Endometrial microvascular endothelial cells (primary cell): Measurements from ENCODE around the gene TMEM132E. TPM values are rescaled to one million over a fixed set of nuclear protein-coding genes. Genes with fewer than 3 reads are reported as not detected.

Experiments
- in situ Hi-C: cut with HindIII; loops from 2 replicates; pipeline ENCODE4 v1.10.0; 2017; ENCODE audit warnings: low sequenced_read_pairs, low pct_unique_long_range_greater_than_20kb; ENCODE audit errors: inconsistent ontology term
- total RNA-seq: library from RNA; depleted of rRNA; stranded (reverse); fragments of >200 nt; gene quantifications from one replicate; pipeline ENCODE4 v1.2.3, GENCODE V29; 2015; ENCODE audit errors: inconsistent ontology term

Gene TMEM132E
- total RNA-seq, 1 donor from 2014 or later: not detected

DNA sequence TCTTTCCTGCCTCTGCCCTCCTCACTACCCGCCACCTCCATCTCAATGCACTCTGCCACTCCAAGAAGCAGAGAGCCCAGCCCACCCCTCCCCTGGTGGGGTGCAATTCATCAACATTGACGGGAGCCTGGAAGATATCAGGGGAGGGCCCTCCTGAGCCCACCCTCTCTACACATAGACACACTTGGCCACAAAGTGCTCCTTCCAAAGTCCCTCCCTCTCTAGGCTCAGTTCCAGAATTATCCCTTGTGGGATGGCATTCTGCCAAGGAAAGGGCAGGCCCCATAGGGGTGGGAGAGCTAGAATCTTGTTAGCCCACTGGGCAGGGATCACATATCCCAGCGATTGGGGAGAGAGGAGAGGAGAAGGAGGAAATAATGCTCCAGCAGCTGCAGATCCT lies 66.2 kb downstream of the TMEM132E start:
- in situ Hi-C loops: loop anchor here (25.0 kb wide), 1 partner anchor 108 kb away; no protein-coding TSS in a partner anchor

DNA sequence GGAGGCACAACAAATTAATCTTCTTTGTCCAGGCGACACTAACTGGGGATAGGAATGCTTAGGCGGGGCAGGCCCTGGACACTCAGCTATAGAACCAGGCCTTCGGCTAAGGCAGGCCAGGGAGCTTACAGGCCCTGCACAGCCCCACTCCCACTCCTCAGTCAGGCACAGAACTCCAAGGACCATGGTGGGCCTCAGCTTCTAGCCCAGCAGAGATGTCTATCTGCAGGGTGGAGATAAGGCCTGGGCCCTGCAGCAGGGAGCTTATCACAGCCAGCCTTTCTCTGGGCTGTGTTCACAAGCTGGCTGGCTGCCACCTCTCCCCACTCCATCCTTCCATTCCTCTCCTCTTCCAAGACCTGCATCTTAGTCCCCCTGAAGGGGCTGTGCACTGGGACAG lies 68.1 kb downstream of the TMEM132E start:
- in situ Hi-C loops: loop anchor here (25.0 kb wide), 1 partner anchor 110 kb away; no protein-coding TSS in a partner anchor

DNA sequence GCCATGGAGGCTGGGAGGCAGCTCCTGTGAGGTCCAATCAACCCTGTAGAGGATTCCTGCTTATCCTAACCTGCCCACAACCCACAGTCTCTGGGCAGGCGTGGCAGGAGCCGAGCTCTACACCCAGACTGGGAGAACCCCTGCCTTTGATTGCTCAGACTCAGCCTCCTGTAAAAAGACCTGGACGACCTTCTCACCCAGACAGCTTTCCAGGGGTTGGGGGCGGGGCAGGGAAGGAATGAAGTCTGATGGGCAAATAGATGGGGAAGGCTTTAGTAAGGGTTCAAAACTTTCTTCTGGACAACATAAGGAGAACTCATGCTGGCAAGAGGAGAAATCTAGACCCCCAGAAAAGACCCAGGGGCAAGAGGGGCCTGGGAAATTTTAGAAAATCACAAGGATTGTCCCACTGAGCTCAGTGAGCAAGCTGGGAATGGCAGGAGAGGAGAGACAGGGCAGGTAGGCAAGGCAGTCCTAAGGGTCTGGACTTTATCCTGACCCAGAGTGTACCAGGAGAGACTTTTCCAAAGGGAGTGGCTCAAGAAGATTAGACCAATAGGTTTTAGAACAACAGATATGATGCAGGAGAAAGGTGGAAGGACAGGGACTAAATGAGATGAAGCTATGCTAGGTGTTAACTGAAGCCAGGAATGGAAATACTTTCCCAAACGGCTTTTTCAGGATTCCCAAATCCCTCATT lies 70.8 kb downstream of the TMEM132E start:
- in situ Hi-C loops: no loop called here

DNA sequence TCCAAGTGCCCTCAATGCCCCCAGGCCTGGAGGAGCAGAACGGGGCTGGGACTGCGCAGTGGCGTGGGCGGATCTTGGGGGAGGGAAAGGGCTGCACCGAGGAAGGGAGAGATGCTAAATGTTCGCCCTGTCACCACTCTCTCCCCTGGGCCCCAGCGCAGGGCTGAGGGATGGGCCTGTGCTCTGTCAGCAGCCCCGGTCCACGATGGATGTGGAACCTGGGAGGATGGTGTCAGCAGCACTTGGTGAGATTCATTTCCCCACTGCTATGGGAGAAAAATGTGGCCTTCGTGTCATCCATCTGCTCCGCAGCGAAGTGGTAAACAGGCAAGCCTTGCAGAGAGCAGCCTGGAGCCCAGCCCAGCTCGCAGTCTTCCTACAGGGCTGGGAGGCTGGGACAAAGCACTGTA lies 72.0 kb downstream of the TMEM132E start:
- in situ Hi-C loops: no loop called here

DNA sequence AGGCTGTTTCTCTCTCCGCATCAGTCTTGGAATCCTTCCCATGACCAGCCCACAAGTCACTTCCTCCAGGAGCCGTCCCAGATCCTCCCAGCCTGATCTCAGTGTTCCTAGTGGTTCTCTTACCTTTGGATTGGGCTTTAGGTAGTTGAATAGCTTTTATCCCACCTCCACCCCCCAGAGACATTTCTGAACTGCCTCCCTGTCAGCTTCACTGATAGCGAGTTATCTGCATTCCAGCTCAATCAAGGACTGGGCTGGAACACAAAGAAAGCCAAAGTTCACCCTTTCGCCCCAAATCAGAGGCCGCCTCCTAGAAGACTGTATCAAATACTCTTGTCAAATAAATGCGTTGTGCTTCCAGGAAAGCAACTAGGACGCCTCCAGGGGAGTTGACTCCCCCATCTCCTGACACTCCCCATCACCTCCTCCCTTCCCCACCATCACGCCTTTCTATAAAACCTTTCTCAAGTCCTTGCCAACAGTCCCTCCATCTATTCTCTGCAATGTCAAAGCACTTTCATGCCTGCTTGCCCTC lies 72.7 kb downstream of the TMEM132E start:
- in situ Hi-C loops: no loop called here

DNA sequence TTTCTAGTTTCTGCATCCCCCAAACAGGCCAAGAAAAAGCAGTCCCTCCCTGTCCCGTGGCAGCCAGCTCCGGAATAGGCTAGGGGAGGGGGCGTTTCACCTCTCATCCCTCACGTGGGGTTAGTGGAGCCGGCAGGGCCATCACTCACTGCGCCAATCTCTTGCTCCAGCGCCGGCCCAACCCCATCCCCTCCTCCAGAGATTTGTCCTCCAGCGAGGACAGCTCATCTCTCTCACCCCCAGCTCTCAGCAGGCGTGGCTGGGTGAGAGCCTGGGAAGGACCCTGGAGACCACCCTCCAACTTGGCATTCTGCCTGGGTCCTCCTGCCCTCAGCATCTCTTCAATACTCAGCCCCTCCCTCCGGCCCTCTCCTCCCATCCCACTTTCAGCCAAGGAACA lies 74.1 kb downstream of the TMEM132E start:
- in situ Hi-C loops: no loop called here

DNA sequence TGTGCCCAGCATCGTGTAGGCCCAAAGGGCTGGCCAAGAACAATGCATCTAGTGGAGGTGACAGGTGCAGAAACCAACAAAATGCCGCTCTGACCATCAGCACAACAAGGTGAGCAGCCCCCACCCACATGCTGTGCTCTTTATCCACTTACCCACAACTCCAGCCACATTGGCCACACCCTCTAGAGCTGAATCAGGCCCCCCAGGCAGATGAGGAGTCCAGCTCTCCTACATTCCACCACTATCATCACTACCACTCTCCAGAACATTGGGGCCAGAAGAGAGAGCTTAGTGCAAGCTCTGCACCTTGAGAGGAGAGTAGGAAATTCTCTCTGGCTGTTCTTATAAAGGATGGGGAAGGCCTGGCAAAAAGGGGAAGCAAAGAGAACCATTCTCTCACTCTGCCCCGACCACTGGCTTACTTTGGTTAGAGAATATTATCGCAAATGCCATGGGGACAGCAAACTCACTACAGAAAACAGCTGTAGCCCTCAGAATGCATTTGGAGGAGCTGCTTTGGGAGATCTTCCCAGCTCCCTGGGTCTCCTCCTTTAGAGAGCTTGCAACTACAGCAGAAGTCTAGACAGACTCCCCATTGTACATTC lies 75.0 kb downstream of the TMEM132E start:
- in situ Hi-C loops: no loop called here

DNA sequence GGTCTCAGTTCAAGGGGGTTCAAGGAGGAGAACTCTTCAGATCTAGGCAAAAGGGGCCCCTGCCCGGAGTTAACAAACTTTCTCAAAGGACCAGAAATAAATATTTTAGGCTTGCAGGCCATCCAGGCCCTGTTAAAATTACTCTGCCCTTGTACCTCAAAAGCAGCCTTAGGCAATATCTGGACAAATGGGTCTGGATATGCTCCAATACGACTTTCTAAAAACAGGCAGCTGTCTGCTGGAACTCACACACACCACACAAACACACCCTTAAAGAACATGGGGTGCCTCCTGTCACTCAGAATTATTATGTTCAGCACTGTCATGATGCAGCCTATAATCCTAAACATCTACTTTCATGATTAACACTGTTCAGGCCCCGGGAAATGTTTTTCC lies 75.5 kb downstream of the TMEM132E start:
- in situ Hi-C loops: no loop called here

DNA sequence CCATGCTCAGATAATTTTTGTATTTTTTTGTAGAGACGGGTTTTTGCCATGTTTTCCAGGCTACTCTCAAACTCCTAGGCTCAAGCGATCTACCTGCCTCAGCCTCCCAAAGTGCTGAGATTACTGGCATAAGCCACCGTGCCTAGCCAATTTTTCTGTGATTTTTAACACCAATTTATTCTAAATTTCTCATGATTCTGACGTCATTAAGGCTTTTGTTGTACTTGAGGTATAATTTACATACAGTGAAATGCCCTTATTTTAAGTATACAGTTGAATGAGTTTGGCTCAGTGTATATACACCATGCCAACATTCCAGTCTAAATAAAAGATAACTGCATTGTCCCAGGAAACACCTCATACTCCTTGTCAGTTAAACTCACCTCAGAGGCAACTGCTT lies 77.4 kb downstream of the TMEM132E start:
- in situ Hi-C loops: no loop called here

DNA sequence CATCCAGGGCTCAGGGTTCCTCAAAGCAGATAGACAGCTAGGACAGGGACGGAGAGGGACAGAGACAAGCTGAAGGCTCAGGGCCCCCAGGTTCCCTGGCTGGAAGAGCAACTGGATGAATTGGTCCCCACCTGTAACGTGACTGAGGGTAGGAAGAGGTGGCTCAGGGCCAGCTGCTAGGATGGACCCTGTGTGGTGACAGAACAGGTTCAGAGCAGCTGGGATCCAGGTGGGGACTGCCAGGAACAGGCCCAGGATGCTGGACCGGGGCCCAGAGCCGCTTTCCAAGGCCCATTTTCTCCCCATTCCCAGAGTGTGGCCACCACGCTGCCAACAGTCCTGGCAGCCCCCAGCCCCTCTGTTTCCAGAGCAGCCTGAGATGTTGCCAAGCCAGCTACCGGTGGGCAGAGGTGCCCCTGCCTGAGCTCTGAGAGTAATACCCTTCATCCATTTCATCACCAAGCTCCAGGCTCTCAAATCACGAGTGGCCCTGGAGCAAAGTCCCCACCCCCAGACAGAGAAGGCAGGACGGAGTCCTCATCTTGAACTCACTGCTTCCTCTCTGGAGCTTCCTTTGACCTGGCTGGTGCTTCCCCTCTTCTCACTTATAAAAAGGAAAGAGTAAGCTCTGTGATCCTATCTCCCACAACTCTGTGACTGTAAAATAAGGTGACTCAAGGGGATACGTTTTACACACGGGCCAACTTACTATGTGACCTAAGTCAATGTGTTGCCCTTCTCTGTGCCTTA lies 79.6 kb downstream of the TMEM132E start:
- in situ Hi-C loops: no loop called here

DNA sequence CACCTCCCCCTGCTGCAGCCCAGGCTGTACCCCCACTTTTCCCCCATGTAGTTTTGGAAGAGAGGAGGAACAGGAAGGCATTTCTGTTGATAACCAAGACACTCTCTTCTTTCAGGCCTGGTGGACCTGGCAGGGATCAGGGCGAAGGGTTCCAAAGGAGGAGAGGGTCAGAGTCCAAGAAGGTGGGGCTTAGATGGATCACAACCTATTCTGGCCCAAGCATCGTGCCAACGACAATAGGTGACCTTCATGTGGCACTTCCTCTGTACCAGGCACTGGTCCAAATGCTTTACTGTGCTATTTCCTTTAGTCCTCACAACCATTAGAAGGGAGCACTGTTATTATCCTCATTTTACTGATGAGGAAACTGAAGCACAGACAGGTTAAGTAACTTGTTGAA lies 84.3 kb downstream of the TMEM132E start:
- in situ Hi-C loops: no loop called here

DNA sequence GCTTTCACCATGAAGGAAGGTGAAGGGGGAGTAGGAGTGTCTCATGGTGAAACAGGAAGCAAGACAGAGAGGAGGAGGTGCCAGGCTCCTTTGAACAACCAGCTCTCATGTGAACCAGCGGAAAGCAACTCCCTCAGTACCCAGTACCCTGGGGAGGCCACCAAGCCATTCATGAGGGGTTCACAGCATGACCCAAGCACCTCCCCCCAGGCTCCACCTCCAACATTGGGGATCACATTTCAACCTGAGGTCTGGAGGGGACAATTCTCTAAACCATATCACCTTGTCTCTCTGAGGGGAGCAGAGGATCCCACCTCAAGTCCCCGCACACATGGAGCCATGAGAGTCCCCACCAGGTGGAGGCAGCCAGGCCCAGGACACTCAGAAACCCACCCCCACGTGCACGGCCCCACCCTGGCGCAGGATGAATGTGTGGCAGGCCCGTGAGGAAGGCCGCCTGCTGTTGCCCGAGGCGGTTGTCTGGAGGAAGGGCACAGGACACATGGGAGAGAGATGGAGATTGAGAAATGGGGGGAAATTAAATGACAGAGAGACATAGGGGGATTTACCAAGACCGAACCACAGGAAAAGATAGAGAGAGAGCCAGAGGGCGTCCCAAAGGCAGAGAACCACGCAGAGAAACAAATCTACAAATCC lies 85.9 kb downstream of the TMEM132E start:
- in situ Hi-C loops: no loop called here

DNA sequence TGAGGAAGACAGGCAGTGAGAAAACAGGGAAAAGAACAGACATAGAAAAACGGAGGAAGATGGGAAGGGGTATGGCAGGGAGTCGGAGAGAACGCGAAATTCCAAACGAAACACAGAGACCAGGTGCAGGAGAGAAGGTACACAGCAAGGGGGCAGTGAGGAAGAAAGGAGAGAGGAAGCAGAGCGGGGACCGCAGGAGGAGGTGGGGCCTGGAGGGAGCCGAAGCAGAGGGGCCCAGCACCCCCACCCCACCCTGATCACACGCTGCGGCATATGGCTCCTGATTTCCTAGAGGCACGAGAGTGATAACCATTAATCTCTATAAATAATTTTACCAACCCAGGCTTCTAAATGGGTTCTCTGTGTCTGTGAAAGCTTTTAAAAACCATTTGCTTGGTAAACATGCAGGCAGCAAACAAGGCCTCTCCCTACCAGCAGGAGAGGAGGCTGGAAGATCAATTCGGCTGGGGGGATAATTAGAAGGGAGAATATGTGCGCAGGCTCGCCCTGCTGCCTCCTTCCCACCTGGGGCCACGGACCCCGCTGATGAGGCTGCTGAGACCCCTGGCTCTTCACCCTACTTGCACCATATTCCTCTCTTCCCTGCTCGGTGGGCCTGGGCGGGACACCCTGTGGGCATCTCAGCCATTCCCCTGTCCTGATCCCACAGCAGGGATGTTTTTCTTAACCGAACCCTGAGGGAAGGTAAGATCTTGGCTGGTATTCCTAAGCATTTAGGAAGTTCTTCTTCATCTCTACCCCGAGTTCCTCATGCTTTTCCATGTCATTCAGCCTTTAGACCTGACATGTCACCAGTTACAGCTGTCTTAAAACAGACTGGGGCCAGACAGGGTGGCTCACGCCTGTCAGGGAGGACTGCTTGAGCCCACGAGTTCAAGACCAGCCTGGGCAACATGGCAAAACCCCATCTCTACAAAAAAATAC lies 86.7 kb downstream of the TMEM132E start:
- in situ Hi-C loops: no loop called here

DNA sequence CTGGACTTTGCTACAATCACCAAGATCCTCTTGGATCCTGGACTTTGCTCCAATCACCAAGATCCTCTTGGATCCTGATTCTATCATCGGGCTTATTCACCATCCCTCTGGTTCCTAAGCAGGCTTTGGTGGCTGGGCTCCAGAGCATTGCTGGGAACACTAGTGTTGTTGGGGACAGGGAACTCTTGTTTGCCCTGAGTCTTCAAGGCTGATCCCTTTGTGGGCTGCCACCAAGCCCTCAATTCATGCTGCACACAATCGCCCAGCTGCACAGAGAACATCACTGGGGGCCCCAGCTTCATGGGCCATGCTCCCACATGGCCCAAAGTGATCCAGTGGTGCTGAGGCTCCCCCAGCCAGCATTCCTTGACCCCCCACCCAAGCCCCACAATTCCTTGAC lies 88.3 kb downstream of the TMEM132E start:
- in situ Hi-C loops: no loop called here

DNA sequence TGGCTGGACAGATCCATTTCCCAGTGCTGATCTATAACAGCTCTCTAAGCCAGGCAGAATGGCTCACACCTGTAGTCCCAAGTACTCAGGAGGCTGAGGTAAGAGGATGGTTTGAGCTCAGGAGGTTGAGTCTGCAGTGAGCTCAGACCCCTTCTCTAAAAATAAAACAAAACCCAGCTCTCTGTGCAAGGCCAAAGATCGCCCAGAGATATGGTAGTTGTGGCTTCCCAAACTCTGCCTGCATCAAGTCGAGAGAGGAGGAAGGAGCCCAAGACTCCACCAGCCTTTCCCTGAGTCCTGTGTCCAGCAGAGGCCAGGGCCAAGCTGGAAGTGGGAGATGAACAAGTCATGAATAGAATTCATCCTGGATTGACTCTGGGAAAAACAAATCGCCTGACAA lies 88.8 kb downstream of the TMEM132E start:
- in situ Hi-C loops: no loop called here

DNA sequence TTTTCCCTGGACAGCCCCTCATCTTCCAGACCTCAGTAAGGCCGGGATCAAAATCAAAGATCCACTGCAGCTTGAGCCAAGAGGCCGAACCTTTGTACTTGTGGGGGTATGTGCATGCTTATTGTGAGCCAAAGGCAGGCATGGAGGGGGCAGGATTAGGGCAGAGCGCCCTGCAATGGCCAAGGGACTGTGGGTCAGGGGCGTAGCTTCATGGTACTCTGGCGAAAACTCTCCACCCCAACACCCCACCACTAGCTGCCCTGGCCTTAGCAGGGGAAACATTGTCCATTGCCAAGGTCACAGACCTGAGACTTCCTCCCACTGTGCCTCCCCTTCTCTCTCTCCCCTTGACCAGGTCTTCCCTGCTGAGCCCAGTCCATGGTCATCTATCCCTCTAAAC lies 90.1 kb downstream of the TMEM132E start:
- in situ Hi-C loops: no loop called here

DNA sequence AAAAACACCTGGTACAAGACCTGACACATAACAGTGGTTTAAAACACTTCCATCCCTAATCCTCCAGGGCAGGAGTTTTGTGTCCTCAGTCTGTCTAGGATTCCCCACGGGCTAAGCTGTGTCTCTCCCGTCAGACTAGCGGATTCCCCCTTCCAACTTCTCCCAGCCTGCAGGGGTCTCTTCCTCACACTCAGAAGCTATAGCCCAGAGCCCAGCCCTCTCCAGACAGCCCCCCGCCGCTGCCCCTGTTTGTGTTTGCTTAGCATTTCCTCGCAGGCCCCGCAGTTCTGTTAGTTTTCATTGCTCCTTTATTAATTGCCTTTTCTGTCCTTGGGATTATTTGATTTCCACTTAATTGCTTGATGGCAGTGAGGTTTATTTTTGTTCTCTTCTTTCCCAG lies 91.2 kb downstream of the TMEM132E start:
- in situ Hi-C loops: no loop called here

DNA sequence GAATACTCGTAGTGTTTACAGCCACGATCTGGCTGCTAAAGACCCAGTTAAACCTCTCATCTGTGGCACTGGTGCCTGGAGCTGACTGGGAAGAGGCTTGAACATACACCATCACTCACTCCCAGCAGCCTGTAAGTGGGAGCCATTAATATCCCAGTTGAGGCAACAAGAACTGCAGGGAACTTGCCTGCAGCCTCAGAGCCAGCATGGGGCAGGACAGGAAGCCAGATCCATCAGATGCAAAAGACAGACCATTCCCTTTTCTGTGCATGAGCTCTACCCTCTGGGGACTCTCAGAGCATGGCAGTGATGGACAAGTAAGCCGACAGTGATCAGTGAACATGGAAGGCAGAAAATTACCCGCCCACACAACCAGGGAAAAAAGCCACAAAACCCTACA lies 91.8 kb downstream of the TMEM132E start:
- in situ Hi-C loops: no loop called here
